A172 (cell line): Measurements from ENCODE around the gene DCTN4. TPM values are rescaled to one million over a fixed set of nuclear protein-coding genes. Genes with fewer than 3 reads are reported as not detected.
"Not testable (repeated sequence)": the region's sequence is repeated elsewhere in the genome, so short reads cannot be mapped to it uniquely, and the experiment has no call there.

Experiments used
- DNase-seq: peaks from one replicate; pipeline ENCODE4 v3.0.0-alpha.2; 2015; ENCODE audit warnings: low spot score
- total RNA-seq: library from RNA; depleted of rRNA; stranded (reverse); fragments of >200 nt; shearing (Covaris generic); gene quantifications from 2 replicates; pipeline ENCODE4 v1.2.3, GENCODE V29; 2014; rRNA removed

DCTN4 gene
- total RNA-seq, result 67.7 and 68.0 TPM in 2 replicates

DNA sequence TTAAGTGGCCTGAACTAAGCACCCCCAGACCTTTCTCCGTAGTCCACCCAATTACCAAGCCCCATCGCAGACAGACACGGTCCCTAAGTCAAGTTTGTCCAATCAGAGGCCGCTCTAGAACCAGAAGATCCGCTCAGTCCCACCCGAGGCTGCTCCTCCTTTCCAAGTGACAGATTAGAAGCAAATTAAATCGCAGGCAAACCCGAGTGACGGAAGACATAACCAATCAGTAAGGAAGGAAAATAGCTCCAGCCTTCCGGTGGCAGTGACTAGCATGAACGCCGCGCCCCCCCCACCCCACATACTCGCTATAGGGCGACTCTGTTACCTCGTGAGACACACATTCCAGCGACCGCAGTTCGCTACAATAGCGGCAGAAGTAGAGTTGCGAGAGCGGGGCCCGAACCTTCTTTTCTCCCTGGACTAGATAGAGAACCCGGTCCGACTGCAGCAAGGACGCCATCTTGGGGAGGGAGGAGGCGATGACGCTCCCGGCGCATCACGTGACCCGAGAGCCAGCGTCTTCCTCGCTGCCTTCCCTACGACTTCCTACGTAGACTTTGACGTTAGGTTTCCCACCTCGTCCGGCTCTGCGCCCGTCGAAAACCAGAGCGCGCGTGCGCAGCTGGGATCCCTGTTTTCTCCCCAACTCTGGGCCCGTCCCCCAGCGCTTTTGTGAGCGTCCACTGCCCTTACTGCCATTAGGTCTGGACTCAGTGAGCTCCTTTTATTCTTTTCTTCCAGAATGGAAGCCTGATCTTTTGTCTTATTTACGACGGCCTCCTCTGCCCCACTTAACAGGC, at the start of gene DCTN4:
Gene DCTN4, minus strand, starts transcription at position 487 of the 803 bp plus-strand sequence. Its CDS starts 24 bp downstream, at position 463.
- DNase-seq, result peak; percentile 100

DNA sequence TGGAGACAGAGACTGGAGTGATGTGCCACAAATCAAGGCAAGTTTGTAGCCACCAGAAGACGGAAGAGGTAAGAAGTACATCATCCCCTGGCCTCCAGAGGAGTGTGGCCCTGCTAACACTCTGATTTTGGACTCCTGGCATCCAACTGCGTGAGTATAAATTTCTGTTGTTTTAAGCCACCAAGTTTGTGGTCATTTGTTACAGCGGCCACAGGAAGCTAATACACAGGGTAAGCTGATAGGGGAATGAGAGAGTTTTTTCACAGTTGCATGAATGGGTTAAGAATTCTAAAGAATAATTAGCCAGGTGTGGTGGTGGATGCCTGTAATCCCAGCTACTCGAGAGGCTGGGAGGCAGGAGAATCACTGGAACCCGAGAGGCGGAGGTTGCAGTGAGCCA, 45.6 kb upstream of the DCTN4 start:
- DNase-seq, result no peak

DNA sequence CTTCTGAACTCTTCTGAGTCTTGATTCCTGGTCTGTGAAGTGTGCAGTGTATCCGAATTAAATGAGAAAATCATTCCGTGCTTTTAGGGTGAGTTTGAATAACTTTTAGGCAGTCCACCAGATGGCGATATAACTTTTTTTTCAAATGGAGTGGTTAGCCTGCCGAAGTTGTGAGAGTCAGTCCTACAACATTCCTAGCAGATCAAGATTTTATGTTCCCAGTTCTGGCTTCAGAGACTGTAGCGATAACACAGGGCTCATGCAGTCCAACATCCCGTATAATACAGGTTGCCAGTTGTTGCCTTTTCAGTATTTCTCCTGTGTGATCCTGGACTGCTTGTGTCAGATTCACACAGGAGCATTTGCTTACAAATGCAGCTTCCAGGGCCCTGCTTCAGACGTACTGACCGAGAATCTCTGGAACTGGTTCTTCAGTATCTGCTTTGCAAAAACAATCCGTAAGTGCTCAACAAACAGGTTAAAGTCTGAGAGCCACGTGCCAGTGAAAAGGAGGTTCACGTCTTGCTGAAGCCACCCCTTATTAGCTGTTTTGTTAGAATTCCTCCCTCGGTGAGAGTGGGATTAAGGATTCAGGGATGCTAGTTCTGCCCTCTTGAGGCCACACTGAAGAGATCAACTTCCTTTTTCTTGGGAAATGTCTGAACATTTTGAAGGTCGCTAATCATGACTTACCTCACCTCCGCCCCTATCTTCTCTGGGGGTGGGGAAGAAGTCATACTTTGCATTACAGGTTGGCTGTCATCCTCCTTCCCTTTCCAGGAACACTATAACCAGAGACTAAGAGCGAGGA, 42.5 kb upstream of the DCTN4 start:
- peak; percentile 71 for DNase-seq

DNA sequence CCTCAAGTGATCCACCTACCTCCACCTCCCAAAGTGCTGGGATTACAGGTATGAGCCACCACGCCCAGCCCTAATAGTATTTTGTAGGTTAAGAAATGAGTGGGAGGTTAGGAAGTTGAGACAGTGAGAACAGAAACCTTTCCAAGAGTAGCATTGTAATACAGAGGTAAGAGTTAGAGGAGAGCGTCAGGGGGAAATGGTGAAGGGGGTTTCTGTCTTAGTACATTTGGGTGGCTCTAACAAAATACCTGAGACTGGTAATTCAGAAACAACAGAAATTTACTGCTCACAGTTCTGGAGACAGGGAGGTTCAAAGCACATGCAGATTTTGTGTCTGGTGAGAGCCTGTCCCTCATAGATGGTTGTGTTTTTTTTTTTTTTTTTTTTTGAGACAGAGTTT, 38.6 kb upstream of the DCTN4 start:
- no peak for DNase-seq

DNA sequence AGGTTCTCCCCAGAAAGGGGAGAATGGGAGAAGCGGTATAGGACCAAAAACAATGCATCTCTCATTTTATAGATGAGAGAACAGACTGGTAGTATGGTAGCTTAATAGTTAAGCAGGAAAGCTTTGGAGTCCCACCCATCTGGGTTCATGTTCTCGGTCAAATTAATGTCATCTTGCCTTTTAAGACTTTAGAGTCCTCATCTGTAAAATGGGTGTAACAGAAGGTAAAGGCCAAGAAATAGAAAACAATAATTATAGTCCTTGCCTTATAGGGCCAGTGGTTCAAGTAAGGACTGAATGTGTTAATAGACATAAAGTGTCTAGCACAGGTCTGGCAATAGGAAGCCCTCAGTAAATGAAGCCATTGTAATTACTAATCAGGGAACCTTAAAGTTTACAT, 36.1 kb upstream of the DCTN4 start:
- DNase-seq, result no peak

DNA sequence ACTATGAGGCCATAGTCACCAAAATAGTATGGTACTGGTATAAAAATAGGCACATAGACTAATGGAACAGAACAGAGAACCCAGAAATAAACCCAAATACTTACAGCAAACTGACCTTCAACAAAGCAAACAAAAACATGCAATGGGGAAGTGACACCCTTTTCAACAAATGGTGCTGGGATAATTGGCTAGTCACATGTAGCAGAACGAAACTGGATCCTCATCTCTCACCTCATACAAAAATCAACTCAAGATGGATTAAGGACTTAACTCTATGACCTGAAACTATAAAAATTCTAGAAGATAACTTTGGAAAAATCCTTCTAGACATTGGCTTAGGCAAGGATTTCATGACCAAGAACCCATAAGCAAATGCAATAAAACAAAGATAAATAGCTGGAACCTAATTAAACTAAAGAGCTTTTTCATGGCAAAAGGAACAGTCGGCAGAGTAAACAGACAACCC, 34.6 kb upstream of the DCTN4 start:
- not testable (repeated sequence) for DNase-seq

DNA sequence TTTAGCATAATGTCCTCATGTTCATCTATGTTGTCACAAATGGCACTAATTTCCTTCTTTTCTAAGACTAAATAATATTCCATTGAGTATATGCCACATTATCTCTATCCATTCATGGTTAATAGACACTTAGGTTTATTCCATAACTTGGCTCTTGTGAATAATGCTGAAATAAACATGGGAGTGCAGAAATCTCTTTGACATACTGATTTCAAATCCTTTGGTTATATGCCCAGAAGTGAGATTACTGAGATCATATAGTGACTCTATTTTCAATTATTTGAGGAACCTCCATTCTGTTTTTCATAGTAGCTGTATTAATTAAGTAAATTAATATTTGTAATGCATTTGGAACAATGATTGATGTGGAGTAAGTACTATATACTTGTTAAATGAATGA, 32.7 kb upstream of the DCTN4 start:
- no peak for DNase-seq

DNA sequence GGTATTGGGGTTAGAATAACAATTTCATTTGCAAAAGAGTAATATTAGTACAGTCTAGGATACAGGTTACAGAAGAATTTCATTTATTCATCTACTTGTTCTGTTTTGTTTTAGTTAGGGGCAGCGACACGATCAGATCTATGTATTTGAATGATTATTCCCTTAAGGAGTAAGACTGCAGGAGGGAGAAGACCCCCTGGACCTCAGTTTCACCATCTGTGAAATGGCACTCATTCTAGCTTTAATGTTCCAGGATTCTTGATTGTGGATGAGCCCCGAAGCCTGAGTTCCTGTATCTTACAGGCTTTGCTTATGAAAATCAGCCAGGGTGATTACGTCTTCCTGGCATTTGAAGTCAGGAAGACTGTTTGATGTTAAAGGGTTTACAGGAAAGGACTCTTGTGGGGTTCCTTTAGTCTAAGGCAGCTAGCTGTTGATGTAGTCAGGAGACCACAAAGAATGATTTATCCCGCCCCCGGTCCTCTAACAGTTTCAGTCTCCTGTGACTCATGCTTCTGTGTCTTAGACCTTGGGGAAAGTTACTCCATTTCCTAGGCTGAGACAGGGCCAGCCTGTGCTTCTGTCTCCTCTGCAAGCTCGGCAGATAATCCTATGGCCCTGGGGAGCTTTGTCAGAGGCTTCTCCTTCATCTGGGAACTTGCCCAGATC, 31.3 kb upstream of the DCTN4 start:
- DNase-seq, result peak; percentile 99

DNA sequence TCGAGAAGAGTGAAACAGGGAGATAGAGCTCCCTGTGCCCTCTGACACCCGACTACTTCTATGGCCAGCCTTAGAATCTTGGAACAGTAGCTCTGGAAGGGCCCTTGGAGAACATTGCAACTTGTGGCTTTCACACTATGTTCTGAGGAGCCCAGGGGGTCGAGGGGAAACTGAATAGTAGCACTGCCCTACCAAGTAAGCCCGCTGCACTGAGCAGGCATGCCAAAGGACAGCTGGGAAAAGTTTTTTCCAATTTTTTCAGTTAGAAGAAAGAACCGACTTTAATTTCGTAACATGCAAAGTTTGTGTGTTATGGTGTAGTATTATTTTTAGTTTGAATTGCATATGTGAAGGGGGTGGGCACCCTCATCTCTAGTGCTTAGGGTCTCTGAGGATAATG, 30.6 kb upstream of the DCTN4 start:
- no peak for DNase-seq

DNA sequence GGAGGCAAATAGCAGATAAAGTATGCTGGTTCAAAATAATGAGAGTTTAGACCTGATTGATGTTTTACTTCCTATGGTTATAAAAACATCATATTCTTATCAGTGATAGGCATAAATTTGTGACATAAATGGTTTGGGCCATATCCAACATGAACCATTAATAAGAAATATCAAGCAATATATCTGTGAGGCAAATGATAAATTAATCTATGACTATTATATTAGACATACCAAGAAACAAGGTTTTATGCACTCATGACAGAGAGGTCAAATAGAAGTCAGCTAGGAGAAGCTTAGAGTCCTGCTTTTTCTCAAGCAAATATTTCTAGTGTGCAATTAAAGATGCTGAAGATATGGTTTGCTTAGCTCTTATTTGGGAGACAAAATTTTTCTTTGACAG, 30.2 kb upstream of the DCTN4 start:
- DNase-seq, result no peak

DNA sequence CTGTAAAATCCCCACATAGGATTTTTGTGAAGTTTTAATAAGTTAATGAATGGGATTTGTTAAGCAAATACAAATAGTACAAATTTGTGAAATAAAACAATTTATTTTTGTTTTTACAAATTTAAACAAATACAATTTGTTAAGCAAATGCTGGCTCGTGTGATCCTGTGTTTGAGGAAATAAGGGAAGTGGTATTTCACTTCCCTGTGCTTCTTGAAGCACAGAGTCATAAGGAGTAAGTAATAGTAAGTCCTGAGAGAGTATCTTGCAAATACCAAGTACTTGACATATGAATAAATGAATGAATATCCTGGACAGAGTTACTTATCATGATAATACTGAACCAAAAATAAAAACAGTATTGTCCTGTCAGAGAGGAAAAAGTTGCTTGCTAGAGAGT, 28.8 kb upstream of the DCTN4 start:
- no peak for DNase-seq

DNA sequence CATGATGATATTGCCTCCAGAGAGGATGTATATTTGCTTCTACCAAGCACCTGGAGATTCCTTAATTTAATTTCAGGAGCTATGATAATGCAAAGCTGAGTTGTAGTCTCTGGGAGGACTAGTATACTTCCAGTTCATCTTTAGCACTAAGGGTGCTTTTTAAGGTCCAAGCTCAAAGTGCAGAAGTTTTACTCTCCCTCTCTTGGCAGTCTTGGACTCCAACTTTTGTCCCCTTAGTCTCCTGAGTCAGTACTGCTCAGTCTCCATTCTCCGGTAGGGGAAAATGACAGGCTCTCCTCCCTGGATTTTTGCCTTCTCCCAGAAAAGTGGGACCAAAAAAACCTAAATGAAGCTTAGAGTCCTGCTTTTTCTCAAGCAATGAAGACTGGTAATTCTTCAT, 28.1 kb upstream of the DCTN4 start:
- no peak for DNase-seq

DNA sequence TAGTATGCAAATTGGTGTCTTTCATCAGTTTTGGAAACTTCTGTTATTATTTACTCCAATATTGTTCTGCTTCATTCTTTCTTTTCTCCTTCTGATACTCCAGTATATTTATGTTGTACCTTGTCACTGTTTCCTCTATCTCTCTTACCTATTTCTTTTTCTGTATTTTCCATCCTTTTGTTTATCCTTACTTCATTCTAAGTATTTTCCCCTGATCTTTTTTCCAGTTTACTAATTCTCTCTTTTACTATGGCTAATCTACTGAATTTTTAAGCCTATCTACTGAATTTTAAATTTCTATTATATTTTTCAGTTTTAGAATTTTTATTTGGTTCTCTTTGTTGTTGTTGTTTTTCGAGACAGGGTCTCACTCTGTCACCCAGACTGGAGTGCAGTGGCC, 27.1 kb upstream of the DCTN4 start:
- no peak for DNase-seq

DNA sequence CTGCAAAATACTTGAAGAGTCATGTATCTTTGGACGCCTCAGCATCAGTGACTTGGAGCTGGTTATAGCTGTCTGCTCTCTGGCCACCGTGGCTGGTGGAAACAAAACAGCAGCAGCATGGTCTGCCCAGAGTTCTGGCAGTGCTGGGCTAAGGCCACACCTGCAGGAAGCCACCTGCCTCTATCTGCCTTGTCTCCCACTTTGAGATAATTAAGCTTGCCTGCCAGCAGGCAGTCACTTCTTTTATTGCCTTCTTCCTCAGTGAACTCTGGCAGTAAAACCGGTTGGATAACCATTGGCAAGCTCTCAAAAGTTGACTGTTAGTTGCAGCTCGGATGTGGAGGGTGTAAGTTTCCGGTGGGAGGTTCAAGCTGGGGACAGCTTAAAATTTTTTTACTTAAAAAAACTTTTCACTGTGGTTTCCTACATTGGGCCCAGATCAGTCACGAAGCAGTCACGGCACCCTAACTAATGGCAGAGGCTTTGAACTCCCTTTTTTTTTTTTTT, 24.7 kb upstream of the DCTN4 start:
- peak; percentile 94 for DNase-seq

DNA sequence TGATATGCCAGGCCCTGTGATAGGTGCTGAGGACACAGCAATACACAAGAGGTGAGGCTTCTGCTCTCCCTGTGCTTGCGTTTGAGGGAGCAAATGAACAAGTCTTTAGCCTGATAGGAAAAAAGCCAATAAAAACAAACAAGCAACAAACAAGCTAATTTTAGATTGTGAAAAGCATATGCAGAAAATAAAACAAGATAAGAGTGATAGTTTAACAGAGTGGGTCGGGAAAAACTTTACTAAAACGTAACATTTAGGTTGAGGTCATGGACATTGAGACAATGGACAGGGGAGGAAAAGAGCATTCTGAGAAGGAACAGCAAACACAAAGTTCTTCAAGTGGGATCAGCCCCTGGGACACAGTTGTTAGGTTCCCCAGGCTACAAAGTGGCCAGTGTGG, 24.0 kb upstream of the DCTN4 start:
- DNase-seq, result no peak

DNA sequence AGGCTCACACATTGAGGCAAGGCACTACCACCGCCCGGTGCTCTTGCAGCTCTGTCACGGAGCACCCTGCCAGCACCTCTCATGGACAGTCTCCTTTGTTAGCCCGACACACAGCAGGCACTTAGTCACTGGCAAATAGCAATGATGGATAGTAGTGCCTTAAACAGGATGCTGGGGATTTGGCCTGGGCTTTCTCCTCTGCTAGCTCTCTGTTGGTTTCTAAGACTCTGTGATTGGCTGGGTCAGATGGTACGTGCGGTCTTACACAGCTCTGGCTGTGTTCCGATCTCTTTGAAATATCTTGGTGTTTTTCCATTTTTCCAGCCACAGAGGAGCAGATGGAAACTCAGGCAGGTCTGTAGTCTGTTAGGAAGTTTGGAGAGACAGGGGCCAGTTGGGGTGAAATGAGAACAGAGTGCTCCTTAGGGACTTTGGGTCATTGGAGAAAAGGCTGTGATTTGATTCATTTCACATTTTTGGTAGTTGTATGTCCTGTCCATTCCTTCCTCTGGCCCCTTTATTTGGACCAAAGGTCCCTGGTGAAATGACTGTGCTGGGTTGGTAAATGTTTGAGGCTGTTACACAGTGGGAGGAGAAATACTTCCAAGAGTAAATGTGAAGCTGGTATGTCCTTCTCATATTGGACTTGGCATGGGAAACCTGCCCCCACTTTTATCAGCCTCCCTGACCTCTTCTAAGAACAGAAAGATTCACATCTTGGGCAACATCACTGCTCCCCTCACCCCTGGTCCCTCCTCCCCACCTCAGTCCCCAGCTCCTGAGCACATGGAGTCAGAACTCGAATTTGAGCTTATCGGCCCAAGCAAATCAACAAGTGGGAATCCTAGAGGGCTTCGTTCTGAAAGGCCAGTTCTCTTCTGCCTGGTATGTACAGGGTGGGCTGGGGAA, 23.1 kb upstream of the DCTN4 start:
- peak; percentile 94 for DNase-seq

DNA sequence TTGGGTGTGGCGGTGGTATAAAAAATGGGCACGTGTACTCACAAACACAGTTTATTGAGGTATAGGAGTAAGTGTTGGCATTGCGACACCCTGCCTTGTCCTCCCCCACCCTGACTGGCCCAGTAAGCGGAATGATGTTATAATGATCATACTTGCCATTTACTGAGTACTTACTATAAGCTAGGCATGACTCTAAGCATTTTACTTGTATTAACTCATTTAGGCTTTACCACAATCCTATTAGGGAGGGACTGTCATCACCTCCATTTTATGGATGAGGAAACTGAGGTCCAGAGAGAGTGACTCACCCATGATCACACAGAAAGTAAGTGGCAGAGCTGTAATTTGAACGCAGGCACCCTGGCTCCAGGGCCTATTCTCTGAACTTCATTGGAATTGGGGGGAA, 22.0 kb upstream of the DCTN4 start:
- DNase-seq, result no peak

DNA sequence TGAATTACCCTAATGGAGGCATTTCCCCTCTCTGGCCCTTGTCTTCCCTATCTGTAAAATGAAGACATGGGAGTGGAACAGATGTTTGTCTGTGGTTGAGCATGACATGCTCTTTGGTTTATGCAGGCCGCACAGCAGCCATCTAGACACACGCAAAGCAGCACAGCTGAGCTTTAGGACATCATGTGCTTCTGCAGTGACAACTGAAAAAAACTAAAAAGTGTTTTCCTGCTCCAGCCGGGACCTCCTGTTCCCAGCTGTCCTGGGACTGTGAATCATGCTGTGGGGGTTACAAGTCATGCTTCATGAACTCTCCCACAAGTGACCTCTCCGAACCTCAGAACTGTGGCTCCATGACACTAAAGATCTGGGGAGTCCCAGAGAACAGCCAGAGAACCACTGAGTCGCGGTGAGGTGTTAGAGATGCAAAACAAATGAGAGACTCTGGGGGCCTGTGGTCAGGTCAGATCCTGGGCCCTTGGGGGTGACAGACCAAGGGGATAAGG, 21.4 kb upstream of the DCTN4 start:
- no peak for DNase-seq

DNA sequence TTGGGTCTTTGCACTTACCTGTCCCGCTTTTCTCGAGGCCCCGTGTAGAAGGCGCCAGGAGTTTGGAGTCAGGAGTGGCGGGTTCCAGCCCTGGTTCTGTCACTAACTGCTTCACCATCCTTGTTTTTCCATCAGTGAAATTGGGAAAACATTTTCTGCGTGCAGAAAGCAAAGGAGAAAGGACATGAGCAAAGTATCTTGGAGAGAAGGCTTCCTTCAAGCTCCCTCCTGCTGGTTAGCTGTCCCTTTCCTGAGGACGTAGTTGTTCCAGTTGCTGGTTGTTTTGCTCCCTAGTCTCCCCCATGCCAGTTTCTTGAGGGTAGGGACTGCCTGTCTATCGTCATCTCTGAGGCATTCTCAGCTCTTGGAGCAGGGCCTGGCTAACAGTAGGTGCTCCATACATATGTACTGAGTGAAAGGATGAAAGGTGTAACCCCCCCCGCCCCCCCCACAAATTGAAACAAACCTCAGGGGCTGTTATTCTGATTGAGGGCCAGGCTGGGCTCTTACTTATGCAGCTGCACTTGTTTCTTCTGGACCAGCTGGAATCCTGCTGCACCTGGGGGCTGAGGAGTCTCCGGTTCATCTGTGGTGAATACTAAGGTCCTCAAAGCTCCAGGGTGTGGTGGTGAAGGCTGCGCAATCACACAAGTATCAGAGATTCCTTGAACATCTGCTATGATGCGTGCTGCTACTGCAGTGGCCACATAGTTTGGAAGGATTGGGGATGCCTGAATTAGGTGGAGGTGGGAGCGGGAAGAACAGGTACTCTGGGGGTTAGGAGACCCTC, 20.8 kb upstream of the DCTN4 start:
- DNase-seq, result no peak
